Measurements from ENCODE around the gene TSHB.

Gene TSHB

GRCh38 chr1:115064461-115064860, 34.8 kb downstream of the TSHB start:
- no peak overlapping the region for H3K4me3 ChIP-seq (ENCODE audit: low read depth, low read length)
- no peak for DNase-seq (ENCODE audit: low read depth)
- TF ChIP-seq CTCF (IDR thresholded peaks at IDR 0.05; ENCODE audit: control insufficient read depth, extremely low read depth, insufficient read depth) = no peak

- no peak for TF ChIP-seq CTCF (IDR thresholded peaks at IDR 0.05; ENCODE audit: control insufficient read depth, extremely low read depth, insufficient read depth)
- DNase-seq (ENCODE audit: low read depth) = no peak
- no peak overlapping the region for H3K4me3 ChIP-seq (ENCODE audit: low read depth, low read length)
These were observed 35.4 kb downstream of the TSHB start for GRCh38 chr1:115065021-115065420.

- no peak for DNase-seq (ENCODE audit: low read depth)
- no peak overlapping the region for H3K4me3 ChIP-seq (ENCODE audit: low read depth, low read length)
- no peak for TF ChIP-seq CTCF (IDR thresholded peaks at IDR 0.05; ENCODE audit: control insufficient read depth, extremely low read depth, insufficient read depth)
These were observed 37.7 kb downstream of the TSHB start for GRCh38 chr1:115067161-115067859.

- no peak for TF ChIP-seq CTCF (IDR thresholded peaks at IDR 0.05; ENCODE audit: control insufficient read depth, extremely low read depth, insufficient read depth)
- DNase-seq (ENCODE audit: low read depth) = no peak
- no peak overlapping the region for H3K4me3 ChIP-seq (ENCODE audit: low read depth, low read length)
These were observed 39.4 kb downstream of the TSHB start for GRCh38 chr1:115068826-115069585.

GRCh38 chr1:115069659-115070308, 40.2 kb downstream of the TSHB start:
- TF ChIP-seq CTCF (IDR thresholded peaks at IDR 0.05; ENCODE audit: control insufficient read depth, extremely low read depth, insufficient read depth) = no peak
- no peak overlapping the region for H3K4me3 ChIP-seq (ENCODE audit: low read depth, low read length)
- DNase-seq (ENCODE audit: low read depth) = no peak

- TF ChIP-seq CTCF (IDR thresholded peaks at IDR 0.05; ENCODE audit: control insufficient read depth, extremely low read depth, insufficient read depth) = no peak
- no peak overlapping the region for H3K4me3 ChIP-seq (ENCODE audit: low read depth, low read length)
- no peak for DNase-seq (ENCODE audit: low read depth)
These were observed 41.5 kb downstream of the TSHB start for GRCh38 chr1:115071012-115071664.

Data from LNCaP clone FGC (cell line).